ENCODE measurements around the gene CDCA7. TPM values are rescaled to one million over a fixed set of nuclear protein-coding genes. Genes with fewer than 3 reads are reported as not detected.
A peak's percentile ranks its signal among the peaks of the same experiment; 100 is the strongest.
"Not testable (repeated sequence)": the region's sequence is repeated elsewhere in the genome, so short reads cannot be mapped to it uniquely, and the experiment has no call there.

Gene CDCA7
- total RNA-seq (10.1 TPM), polyA plus RNA-seq (2.4 TPM)

GRCh38 chr2:173354582-173355131 lies at the start of gene CDCA7:
Gene CDCA7 (plus strand): TSS chr2:173354872. CDS start chr2:173354964, 92 bp downstream.
- Histone ChIP-seq H3K36me3 (ENCODE audit: insufficient read depth) (no peaks in the 10 kb centered on the region), H3K27ac (ENCODE audit: low read depth) (no peak within 1 kb of the TSS), H3K4me3 (ENCODE audit: low read depth, low read length) (peak within 1 kb of the TSS; percentile 68), H3K4me1 (ENCODE audit: insufficient read depth) (no peaks in the 10 kb centered on the region)
- WGBS, result under 1% methylated on average over 50 of the region's 50 CpGs
- peak; percentile 32 for DNase-seq (ENCODE audit: extremely low spot score)

- H3K27ac ChIP-seq (ENCODE audit: low read depth), result no peak overlapping the region
- H3K4me3 ChIP-seq (ENCODE audit: low read depth, low read length), result no peak overlapping the region
- no peaks in the 10 kb centered on the region for H3K4me1 ChIP-seq (ENCODE audit: insufficient read depth)
- H3K36me3 ChIP-seq (ENCODE audit: insufficient read depth), result no peaks in the 10 kb centered on the region
- no peak for DNase-seq (ENCODE audit: extremely low spot score)
- WGBS, result 80% methylated on average over 2 of the region's 2 CpGs
Observed at GRCh38 chr2:173305303-173305702, 49.4 kb upstream of the CDCA7 start.

- no peak overlapping the region for H3K4me3 ChIP-seq (ENCODE audit: low read depth, low read length)
- H3K27ac ChIP-seq (ENCODE audit: low read depth), result no peak overlapping the region
- no peak for DNase-seq (ENCODE audit: extremely low spot score)
- H3K36me3 ChIP-seq (ENCODE audit: insufficient read depth), result no peaks in the 10 kb centered on the region
- H3K4me1 ChIP-seq (ENCODE audit: insufficient read depth), result no peaks in the 10 kb centered on the region
- 55% methylated on average over 4 of the region's 4 CpGs for WGBS
Observed at GRCh38 chr2:173307293-173307692, 47.4 kb upstream of the CDCA7 start.

- H3K27ac ChIP-seq (ENCODE audit: low read depth); H3K4me3 ChIP-seq (ENCODE audit: low read depth, low read length); DNase-seq (ENCODE audit: extremely low spot score); H3K4me1 ChIP-seq (ENCODE audit: insufficient read depth); H3K36me3 ChIP-seq (ENCODE audit: insufficient read depth): not testable (repeated sequence)
- WGBS, result 76% methylated on average over 5 of the region's 5 CpGs
Observed at GRCh38 chr2:173309370-173309769, 45.3 kb upstream of the CDCA7 start.

- WGBS, result 90% methylated on average over 9 of the region's 9 CpGs
- no peak for DNase-seq (ENCODE audit: extremely low spot score)
- no peaks in the 10 kb centered on the region for H3K36me3 ChIP-seq (ENCODE audit: insufficient read depth)
- H3K27ac ChIP-seq (ENCODE audit: low read depth), result no peak overlapping the region
- no peak overlapping the region for H3K4me3 ChIP-seq (ENCODE audit: low read depth, low read length)
- H3K4me1 ChIP-seq (ENCODE audit: insufficient read depth), result no peaks in the 10 kb centered on the region
Observed at GRCh38 chr2:173311844-173312606, 42.6 kb upstream of the CDCA7 start.

- Histone ChIP-seq H3K4me1 (ENCODE audit: insufficient read depth) (no peaks in the 10 kb centered on the region), H3K4me3 (ENCODE audit: low read depth, low read length) (no peak overlapping the region), H3K27ac (ENCODE audit: low read depth) (no peak overlapping the region), H3K36me3 (ENCODE audit: insufficient read depth) (no peaks in the 10 kb centered on the region)
- no peak for DNase-seq (ENCODE audit: extremely low spot score)
- 93% methylated on average over 6 of the region's 6 CpGs for WGBS
Observed at GRCh38 chr2:173323371-173323770, 31.3 kb upstream of the CDCA7 start.

GRCh38 chr2:173326806-173327205 lies 27.9 kb upstream of the CDCA7 start:
- Histone ChIP-seq H3K4me1 (ENCODE audit: insufficient read depth) (no peaks in the 10 kb centered on the region), H3K36me3 (ENCODE audit: insufficient read depth) (no peaks in the 10 kb centered on the region), H3K4me3 (ENCODE audit: low read depth, low read length) (no peak overlapping the region), H3K27ac (ENCODE audit: low read depth) (no peak overlapping the region)
- DNase-seq (ENCODE audit: extremely low spot score), result no peak
- WGBS, result 84% methylated on average over 1 of the region's 1 CpG

- no peak for DNase-seq (ENCODE audit: extremely low spot score)
- Histone ChIP-seq H3K4me3 (ENCODE audit: low read depth, low read length) (no peak overlapping the region), H3K27ac (ENCODE audit: low read depth) (no peak overlapping the region), H3K36me3 (ENCODE audit: insufficient read depth) (no peaks in the 10 kb centered on the region), H3K4me1 (ENCODE audit: insufficient read depth) (no peaks in the 10 kb centered on the region)
- WGBS, result 69% methylated on average over 5 of the region's 5 CpGs
Observed at GRCh38 chr2:173327421-173327820, 27.3 kb upstream of the CDCA7 start.

- not testable (repeated sequence) for H3K36me3 ChIP-seq (ENCODE audit: insufficient read depth); H3K27ac ChIP-seq (ENCODE audit: low read depth); H3K4me1 ChIP-seq (ENCODE audit: insufficient read depth); DNase-seq (ENCODE audit: extremely low spot score); H3K4me3 ChIP-seq (ENCODE audit: low read depth, low read length)
- WGBS, result 69% methylated on average over 3 of the region's 3 CpGs
Observed at GRCh38 chr2:173333003-173333402, 21.7 kb upstream of the CDCA7 start.

- no peak overlapping the region for H3K4me3 ChIP-seq (ENCODE audit: low read depth, low read length)
- no peaks in the 10 kb centered on the region for H3K36me3 ChIP-seq (ENCODE audit: insufficient read depth)
- no peak for DNase-seq (ENCODE audit: extremely low spot score)
- no peaks in the 10 kb centered on the region for H3K4me1 ChIP-seq (ENCODE audit: insufficient read depth)
- no peak overlapping the region for H3K27ac ChIP-seq (ENCODE audit: low read depth)
- 90% methylated on average over 8 of the region's 8 CpGs for whole genome bisulfite sequencing
Observed at GRCh38 chr2:173339807-173340206, 14.9 kb upstream of the CDCA7 start.

GRCh38 chr2:173343921-173344320 lies 10.8 kb upstream of the CDCA7 start:
- H3K4me1 ChIP-seq (ENCODE audit: insufficient read depth), result no peaks in the 10 kb centered on the region
- no peak for DNase-seq (ENCODE audit: extremely low spot score)
- no peak overlapping the region for H3K4me3 ChIP-seq (ENCODE audit: low read depth, low read length)
- 87% methylated on average over 2 of the region's 2 CpGs for WGBS
- no peak overlapping the region for H3K27ac ChIP-seq (ENCODE audit: low read depth)
- no peaks in the 10 kb centered on the region for H3K36me3 ChIP-seq (ENCODE audit: insufficient read depth)

GRCh38 chr2:173346035-173346434 lies 8.6 kb upstream of the CDCA7 start:
- no peak overlapping the region for H3K27ac ChIP-seq (ENCODE audit: low read depth)
- WGBS, result 86% methylated on average over 6 of the region's 6 CpGs
- no peak for DNase-seq (ENCODE audit: extremely low spot score)

GRCh38 chr2:173347305-173348168 lies 7.1 kb upstream of the CDCA7 start:
- no peaks in the 10 kb centered on the region for H3K4me1 ChIP-seq (ENCODE audit: insufficient read depth)
- no peak for DNase-seq (ENCODE audit: extremely low spot score)
- no peaks in the 10 kb centered on the region for H3K36me3 ChIP-seq (ENCODE audit: insufficient read depth)
- no peak overlapping the region for H3K4me3 ChIP-seq (ENCODE audit: low read depth, low read length)
- WGBS, result 75% methylated on average over 8 of the region's 8 CpGs
- H3K27ac ChIP-seq (ENCODE audit: low read depth), result no peak overlapping the region

More at GRCh38 chr2:173346035-173346434, 8.6 kb upstream of the CDCA7 start:
- Histone ChIP-seq H3K4me3 (ENCODE audit: low read depth, low read length) (no peak overlapping the region), H3K36me3 (ENCODE audit: insufficient read depth) (no peaks in the 10 kb centered on the region), H3K4me1 (ENCODE audit: insufficient read depth) (no peaks in the 10 kb centered on the region)

- Histone ChIP-seq H3K36me3 (ENCODE audit: insufficient read depth) (no peaks in the 10 kb centered on the region), H3K27ac (ENCODE audit: low read depth) (no peak overlapping the region), H3K4me1 (ENCODE audit: insufficient read depth) (no peaks in the 10 kb centered on the region), H3K4me3 (ENCODE audit: low read depth, low read length) (no peak overlapping the region)
- 82% methylated on average over 2 of the region's 2 CpGs for WGBS
- DNase-seq (ENCODE audit: extremely low spot score), result no peak
Observed at GRCh38 chr2:173349287-173349686, 5.4 kb upstream of the CDCA7 start.
